Naive B cell (primary cell): ENCODE measurements around the gene SELENON. TPM values are rescaled to one million over a fixed set of nuclear protein-coding genes. Genes with fewer than 3 reads are reported as not detected.

Experiments used
- ATAC-seq, 2 donors: fragments of 150-1000 bp; cut with Tn5 transposase; 2 replicates each; pipeline ENCODE4 v1.10.0; 2021; ENCODE audit warnings: low read depth in 2 of 2, mild to moderate bottlenecking in 2 of 2, moderate library complexity in 2 of 2
- DNase-seq: peaks from one replicate; pipeline ENCODE4 v3.0.0; 2022
- H3K27ac Mint-ChIP-seq, 6 donors: one replicate each; pipeline ENCODE4 v1.8.0; 2020 to 2022; ENCODE audit warnings: mild to moderate bottlenecking in 6 of 6, mixed read lengths in 6 of 6, moderate library complexity in 5 of 6, inconsistent platforms in 2 of 6
- H3K27me3 Mint-ChIP-seq, 3 donors: one replicate each; pipeline ENCODE4 v1.8.0; 2021 to 2022; ENCODE audit warnings: mixed read lengths in 3 of 3, mild to moderate bottlenecking in 1 of 3
- H3K36me3 Mint-ChIP-seq, 2 donors: one replicate each; pipeline ENCODE4 v1.8.0; 2020 to 2022; ENCODE audit warnings: mixed read lengths in 2 of 2, inconsistent platforms in 1 of 2, mild to moderate bottlenecking in 1 of 2
- H3K4me1 Mint-ChIP-seq, 3 donors: one replicate each; pipeline ENCODE4 v1.8.0; 2020 to 2022; ENCODE audit warnings: mixed read lengths in 3 of 3, inconsistent platforms in 1 of 3, mild to moderate bottlenecking in 1 of 3, moderate library complexity in 1 of 3
- H3K4me3 Mint-ChIP-seq, 8 donors: one replicate each; pipeline ENCODE4 v1.8.0; 2020 to 2022; ENCODE audit warnings: mild to moderate bottlenecking in 8 of 8, mixed read lengths in 8 of 8, moderate library complexity in 8 of 8, inconsistent platforms in 2 of 8
- H3K9me3 Mint-ChIP-seq, 7 donors: one replicate each; pipeline ENCODE4 v1.8.0; 2020 to 2022; ENCODE audit warnings: mixed read lengths in 7 of 7, mild to moderate bottlenecking in 5 of 7, inconsistent platforms in 2 of 7, moderate library complexity in 1 of 7
- polyA plus RNA-seq, 6 donors: library from polyadenylated mRNA; unstranded; fragments of 300-500 nt; fragmentation: Illumina TruSeq; gene quantifications; one replicate each; pipeline ENCODE4 v1.2.3, GENCODE V29; 2021; ENCODE audit warnings: low read depth in 6 of 6

SELENON gene
- polyA plus RNA-seq, 6 donors from 2014 or later: 1.2 to 3.3 (median 1.3) TPM

DNA sequence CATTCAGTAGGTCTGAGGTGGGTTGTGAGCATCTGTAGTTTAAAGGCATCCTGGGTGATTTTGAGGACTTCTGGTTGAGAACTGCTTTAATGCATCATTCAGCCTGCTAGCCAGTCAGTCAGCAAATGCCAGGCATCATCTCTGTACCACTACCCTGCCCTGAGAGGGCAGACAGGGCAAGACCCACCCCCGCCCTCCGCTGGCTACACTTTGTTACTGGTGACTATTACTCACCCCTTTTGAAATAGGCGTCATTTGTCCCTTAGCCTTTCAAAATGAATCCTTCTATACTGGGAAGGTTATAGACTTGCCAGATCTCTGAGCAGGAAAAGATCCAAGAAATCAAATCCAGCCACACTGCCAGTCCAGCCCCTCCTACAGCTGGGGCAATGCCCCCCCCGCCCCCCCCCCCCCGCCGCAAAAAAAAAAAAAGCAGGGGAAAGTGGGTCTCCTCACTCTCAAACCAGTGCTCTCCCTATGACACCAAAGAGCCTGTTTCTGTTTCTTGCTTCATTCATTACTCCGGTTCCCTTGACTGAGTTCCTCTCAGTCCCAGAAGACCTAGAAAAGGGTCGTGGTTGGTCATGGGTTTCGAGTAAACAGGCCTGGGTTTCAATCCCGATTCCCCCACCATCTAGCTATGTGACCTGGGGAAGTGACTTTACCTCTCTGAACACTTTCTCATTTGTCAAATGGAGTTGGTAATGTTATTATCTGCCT, 4.4 kb downstream of the SELENON start:
- DNase-seq (no peak), ATAC-seq (no peak)
- Mint-ChIP-seq H3K27me3 (no peaks in the 10 kb centered on the region), H3K27ac (no peak overlapping the region), H3K36me3 (peaks cover 0 to 4% of the 10 kb centered on the region in 2 donors), H3K4me1 (peaks cover 20 to 25% (median 24%) of the 10 kb centered on the region in 3 donors), H3K4me3 (peak overlapping the region in 1 of 8 donors; percentile 25), H3K9me3 (no peaks in the 10 kb centered on the region)

- Mint-ChIP-seq H3K4me3 (peak overlapping the region in 1 of 8 donors; percentile 4), H3K36me3 (peaks cover 0 to 4% of the 10 kb centered on the region in 2 donors), H3K9me3 (no peaks in the 10 kb centered on the region), H3K27me3 (no peaks in the 10 kb centered on the region), H3K4me1 (peaks cover 28% of the 10 kb centered on the region in 3 donors), H3K27ac (peak overlapping the region in 1 of 6 donors; percentile 46)
- DNase-seq (no peak), ATAC-seq (no peak)
Measured at GRCh38 chr1:25804964-25805862, 5.2 kb downstream of the SELENON start.

DNA sequence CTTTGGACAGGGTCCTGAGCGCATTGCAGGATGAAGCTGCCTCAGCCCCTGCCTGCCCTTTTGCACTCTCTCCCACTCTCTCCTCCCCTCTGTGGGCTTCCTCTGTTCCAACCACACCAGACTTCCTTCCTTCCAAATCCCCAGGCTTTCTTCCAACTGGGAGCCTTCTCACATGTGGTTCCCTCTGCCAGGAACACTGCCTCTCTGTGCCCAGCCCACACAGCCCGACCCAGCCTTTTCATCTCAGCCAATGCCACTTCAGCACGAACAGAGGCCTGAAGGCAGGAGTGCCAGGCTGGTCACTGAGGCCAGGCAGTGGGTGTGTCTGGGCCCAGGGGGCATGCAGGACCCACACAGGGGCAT, 5.9 kb downstream of the SELENON start:
- Mint-ChIP-seq H3K27me3 (no peaks in the 10 kb centered on the region), H3K4me3 (no peak overlapping the region), H3K9me3 (no peaks in the 10 kb centered on the region), H3K27ac (no peak overlapping the region), H3K36me3 (peaks cover 0 to 4% of the 10 kb centered on the region in 2 donors), H3K4me1 (peaks cover 24 to 29% (median 29%) of the 10 kb centered on the region in 3 donors)
- DNase-seq (no peak), ATAC-seq (no peak)

- Mint-ChIP-seq H3K27me3 (no peaks in the 10 kb centered on the region), H3K4me1 (peaks cover 22 to 32% (median 29%) of the 10 kb centered on the region in 3 donors), H3K27ac (peak overlapping the region in 1 of 6 donors; percentile 47), H3K36me3 (peaks cover 0 to 4% of the 10 kb centered on the region in 2 donors), H3K4me3 (peak overlapping the region in 1 of 8 donors; percentile 9), H3K9me3 (no peaks in the 10 kb centered on the region)
- no peak for ATAC-seq
- no peak for DNase-seq
Measured at GRCh38 chr1:25806418-25806817, 6.4 kb downstream of the SELENON start.

DNA sequence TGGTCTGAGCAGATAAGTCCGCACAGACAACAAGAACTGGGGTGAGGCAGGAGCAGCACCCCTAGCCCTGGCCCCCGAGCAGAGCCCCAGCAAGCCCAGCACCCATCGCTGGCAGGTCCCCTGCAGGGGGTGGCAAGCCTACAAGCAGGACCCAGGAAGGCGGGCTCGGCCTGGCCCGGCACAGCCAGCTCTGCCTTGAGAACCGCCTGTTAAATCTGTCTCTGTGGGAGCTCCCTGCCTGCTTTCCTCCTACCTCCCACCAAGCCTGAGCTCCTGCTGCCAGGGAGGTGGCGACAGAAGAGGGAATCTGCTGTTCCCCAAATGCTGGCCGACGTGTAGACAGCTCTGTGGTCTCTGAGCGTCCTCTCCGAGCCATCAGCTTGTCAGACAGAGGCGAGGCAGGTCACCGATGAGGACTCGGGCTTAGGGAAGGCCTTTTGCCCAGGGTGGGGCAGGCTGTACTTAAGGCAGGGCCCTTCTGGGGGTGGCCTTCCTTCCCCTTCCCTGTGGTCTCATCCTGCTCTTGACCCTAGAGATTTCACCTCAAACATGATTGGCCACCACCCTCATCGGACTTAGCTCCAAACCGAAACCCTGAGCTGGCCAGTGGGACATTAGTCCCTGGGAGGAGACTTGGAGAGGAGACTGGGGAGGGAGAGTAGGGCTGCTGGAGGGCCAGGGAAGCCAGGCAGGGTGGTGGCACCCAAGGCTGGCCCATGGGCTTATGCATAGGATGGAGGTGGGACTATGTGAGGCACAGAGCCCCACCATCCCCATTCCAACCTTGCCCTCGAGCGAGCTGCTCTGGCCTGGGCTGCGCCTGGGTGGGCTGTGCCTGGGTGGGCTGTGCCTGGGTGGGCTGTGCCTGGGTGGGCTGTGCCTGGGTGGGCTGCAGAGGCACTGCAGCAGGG, 7.7 kb downstream of the SELENON start:
- peaks cover 0 to 4% of the 10 kb centered on the region in 2 donors for H3K36me3 Mint-ChIP-seq
- H3K4me3 Mint-ChIP-seq: peak overlapping the region in 1 of 8 donors; percentile 47
- no peak for DNase-seq

GRCh38 chr1:25808481-25809244, 8.7 kb downstream of the SELENON start:
- Mint-ChIP-seq H3K27me3 (no peaks in the 10 kb centered on the region), H3K4me1 (peaks cover 17 to 27% (median 22%) of the 10 kb centered on the region in 3 donors), H3K9me3 (no peaks in the 10 kb centered on the region), H3K27ac (peak overlapping the region in 1 of 6 donors; percentile 31), H3K4me3 (peak overlapping the region in 1 of 8 donors; percentile 46), H3K36me3 (peaks cover 0 to 4% of the 10 kb centered on the region in 2 donors)
- DNase-seq (no peak), ATAC-seq (no peak)

More for the DNA sequence above, 7.7 kb downstream of the SELENON start:
- no peaks in the 10 kb centered on the region for H3K27me3 Mint-ChIP-seq
- peaks cover 19 to 29% (median 26%) of the 10 kb centered on the region in 3 donors for H3K4me1 Mint-ChIP-seq
- H3K9me3 Mint-ChIP-seq: no peaks in the 10 kb centered on the region
- no peak overlapping the region for H3K27ac Mint-ChIP-seq
- ATAC-seq: no peak

DNA sequence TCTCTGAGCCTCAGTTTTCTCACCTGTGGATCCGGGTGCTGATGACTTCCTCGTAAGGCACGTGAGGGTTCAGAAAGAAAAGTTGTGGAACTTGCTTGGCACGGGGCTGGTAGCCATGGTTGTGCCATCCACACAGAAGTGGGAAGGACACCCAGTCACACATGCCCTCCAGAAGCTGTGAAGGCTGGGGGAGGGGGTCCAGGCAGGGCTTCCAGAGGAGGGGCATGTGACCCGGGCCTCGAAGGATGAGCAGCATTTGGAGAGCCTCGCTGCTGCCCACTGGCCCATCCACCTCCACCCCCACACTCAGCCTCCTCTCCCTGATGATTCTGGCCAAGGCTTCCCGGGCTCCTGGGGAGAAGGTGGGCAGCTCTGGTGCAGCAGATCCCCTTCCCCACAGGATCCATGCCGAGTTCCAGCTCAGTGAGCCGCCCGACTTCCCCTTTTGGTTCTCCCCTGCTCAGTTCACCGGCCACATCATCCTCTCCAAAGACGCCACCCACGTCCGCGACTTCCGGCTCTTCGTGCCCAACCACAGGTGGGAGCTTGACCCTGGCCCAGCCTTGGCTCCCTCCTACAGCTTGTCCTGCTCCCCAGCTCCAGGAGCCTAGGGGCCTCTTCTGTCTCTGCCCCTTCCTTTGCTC, 9.4 kb downstream of the SELENON start:
- ATAC-seq (peak; percentile 54 to 73), DNase-seq (no peak)

GRCh38 chr1:25809929-25810328, 9.9 kb downstream of the SELENON start:
- ATAC-seq: no peak
- H3K4me3 Mint-ChIP-seq: peak overlapping the region in 4 of 8 donors; percentile 3 to 55 (median 22)
- H3K4me1 Mint-ChIP-seq: peaks cover 15 to 23% (median 22%) of the 10 kb centered on the region in 3 donors
- H3K36me3 Mint-ChIP-seq: peaks cover 0 to 4% of the 10 kb centered on the region in 2 donors
- H3K9me3 Mint-ChIP-seq: no peaks in the 10 kb centered on the region
- H3K27me3 Mint-ChIP-seq: no peaks in the 10 kb centered on the region
- peak overlapping the region in 1 of 6 donors; percentile 12 for H3K27ac Mint-ChIP-seq
- DNase-seq: no peak

More for the DNA sequence above, 9.4 kb downstream of the SELENON start:
- no peaks in the 10 kb centered on the region for H3K27me3 Mint-ChIP-seq
- peaks cover 17 to 27% (median 22%) of the 10 kb centered on the region in 3 donors for H3K4me1 Mint-ChIP-seq
- H3K9me3 Mint-ChIP-seq: no peaks in the 10 kb centered on the region
- peaks cover 0 to 4% of the 10 kb centered on the region in 2 donors for H3K36me3 Mint-ChIP-seq
- peak overlapping the region in 4 of 6 donors; percentile 15 to 82 (median 56) for H3K27ac Mint-ChIP-seq
- H3K4me3 Mint-ChIP-seq: peak overlapping the region in 6 of 8 donors; percentile 4 to 55 (median 27)

DNA sequence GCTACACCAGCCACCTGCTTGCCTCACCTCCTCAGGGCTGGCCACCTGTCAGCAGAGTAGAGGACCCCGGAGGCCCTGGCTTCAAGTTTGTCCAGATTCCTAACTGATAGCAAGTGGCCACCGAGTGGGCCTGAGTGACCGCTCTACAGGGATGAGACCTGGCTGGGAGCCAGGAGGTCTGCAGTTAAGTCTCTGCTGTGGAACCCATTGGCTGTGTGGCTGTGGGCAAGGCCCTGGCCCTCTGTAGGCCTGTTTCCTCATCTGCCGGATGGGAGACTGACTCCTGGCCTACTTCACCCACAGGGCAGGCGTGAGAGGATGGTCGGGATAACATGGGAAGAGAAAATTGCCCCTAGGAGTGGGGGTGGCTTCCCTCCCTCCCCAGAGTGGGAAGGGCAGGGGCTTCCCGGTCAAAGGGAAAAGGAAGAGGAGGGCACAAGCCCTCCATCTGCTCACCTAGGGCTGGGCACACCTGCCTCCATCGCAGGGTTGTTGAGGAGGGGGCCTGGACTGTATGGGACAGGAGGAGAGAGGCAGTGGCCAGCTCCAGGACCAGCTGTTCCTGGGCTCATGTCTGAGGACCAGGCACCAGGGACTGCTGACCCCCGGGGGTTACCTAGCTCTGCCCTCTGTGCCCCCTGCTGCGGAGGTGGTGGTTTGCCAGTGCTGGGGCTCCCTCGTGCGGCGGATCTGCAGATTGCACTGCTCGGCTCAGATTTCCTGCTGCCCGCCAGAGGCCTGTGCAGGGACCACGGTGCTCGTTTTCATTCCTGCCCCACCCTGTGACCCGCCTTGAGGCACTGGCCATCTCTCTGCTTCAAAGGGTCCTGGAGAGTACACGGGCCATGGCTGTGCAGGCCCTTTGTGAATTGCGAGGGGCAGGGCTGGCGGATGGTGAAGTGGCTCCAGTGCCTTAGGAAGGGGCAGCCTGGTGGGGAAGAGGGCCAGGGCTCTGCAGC, 10.6 kb downstream of the SELENON start:
- H3K4me1 Mint-ChIP-seq: peaks cover 17 to 22% (median 21%) of the 10 kb centered on the region in 3 donors
- peak overlapping the region in 1 of 6 donors; percentile 53 for H3K27ac Mint-ChIP-seq
- no peaks in the 10 kb centered on the region for H3K27me3 Mint-ChIP-seq
- peak overlapping the region in 2 of 8 donors; percentile 19 to 55 for H3K4me3 Mint-ChIP-seq
- H3K36me3 Mint-ChIP-seq: peaks cover 0 to 4% of the 10 kb centered on the region in 2 donors
- H3K9me3 Mint-ChIP-seq: no peaks in the 10 kb centered on the region
- DNase-seq: peak; percentile 74
- ATAC-seq: peak; percentile 79 to 84

GRCh38 chr1:25811384-25812082, 11.5 kb downstream of the SELENON start:
- DNase-seq (no peak), ATAC-seq (no peak)
- H3K27me3 Mint-ChIP-seq: no peaks in the 10 kb centered on the region
- H3K36me3 Mint-ChIP-seq: no peaks in the 10 kb centered on the region
- peaks cover 17 to 22% (median 21%) of the 10 kb centered on the region in 3 donors for H3K4me1 Mint-ChIP-seq
- no peaks in the 10 kb centered on the region for H3K9me3 Mint-ChIP-seq
- H3K4me3 Mint-ChIP-seq: no peak overlapping the region
- no peak overlapping the region for H3K27ac Mint-ChIP-seq
